Measurements from ENCODE around the gene SDC1. TPM values are rescaled to one million over a fixed set of nuclear protein-coding genes. Genes with fewer than 3 reads are reported as not detected.
A peak's percentile ranks its signal among the peaks of the same experiment; 100 is the strongest.
"Not testable (repeated sequence)": the region's sequence is repeated elsewhere in the genome, so short reads cannot be mapped to it uniquely, and the experiment has no call there.

Gene SDC1
- total RNA-seq, 2 donors from 2014 or later: 0.30 TPM; not detected in 1

DNA sequence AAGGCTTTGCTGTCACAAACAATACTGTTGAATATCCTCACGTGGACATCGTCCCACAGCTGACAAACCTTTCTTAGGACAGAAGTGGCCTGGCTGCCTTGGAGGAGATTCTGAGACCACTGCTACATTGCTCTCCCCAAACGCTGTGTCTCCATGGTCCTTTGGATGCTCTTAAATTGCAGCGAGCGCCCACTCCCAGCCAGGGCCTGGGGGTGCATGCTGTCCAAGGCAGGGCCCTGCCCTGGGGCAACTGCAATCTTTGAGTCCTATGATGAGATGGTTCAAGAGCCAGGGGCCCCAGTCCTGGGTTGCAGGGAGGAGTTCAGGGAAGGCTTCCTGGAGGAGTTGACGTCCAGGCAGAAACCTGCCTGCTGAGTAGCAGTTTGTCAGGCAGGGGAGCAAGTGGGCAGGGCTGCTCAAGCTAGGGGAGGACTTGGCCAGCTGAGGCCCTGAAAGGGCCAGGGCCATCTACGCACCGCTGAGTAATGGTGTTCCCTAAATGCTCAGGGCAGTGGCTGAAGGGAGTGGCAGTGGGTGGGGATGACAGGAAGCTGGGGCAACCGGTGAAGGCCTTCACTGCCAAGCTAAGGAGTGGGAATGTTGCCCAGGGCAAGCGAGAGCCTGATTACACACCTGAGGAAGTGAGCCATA is 10.8 kb upstream of the SDC1 start:
- H3K4me3 Mint-ChIP-seq: no peak overlapping the region
- H3K9me3 Mint-ChIP-seq: no peaks in the 10 kb centered on the region
- peaks cover 37% of the 10 kb centered on the region for H3K27me3 Mint-ChIP-seq
- ATAC-seq (replicated peaks): no peak
- no peak overlapping the region for H3K27ac Mint-ChIP-seq
- no peaks in the 10 kb centered on the region for H3K36me3 Mint-ChIP-seq (ENCODE audit: low read depth)
- H3K4me1 Mint-ChIP-seq: no peaks in the 10 kb centered on the region

DNA sequence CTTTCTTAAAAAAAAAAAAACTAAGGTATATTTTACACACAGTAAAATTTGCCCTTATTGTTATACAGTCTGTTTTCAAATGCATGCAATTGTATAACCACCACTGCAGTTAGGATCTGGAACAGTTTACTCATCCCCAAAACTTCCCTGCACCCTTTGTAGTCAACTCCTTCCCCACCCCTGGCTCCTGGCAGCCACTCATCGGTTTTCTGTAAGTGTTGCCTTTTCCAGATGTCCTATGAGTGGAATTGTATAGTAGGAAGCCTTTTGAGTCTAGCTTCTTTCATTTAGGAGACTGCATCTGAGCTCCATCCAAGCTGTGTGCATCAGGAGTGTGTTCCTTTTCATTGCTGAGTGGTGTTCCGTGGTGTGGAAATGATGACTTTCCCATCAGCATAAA is 9.7 kb upstream of the SDC1 start:
- H3K4me1 Mint-ChIP-seq; ATAC-seq (replicated peaks); H3K9me3 Mint-ChIP-seq: not testable (repeated sequence)

DNA sequence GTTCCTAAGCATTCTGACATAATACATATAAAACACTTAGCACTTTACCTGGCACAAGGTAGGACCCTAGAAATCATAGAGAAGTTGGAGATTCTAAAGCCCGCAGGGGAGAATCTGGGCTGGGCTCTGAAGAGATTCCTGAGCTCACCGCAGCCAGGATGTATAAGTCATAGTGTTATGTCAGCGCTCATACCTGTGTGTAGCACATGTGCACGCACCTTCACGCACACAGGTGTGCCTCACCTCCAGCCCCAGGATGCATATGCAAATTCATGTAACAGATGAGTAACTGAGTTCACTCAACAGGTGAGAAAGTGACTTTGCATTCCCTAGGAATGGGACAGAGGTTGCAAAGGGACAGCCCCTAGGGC is 7.9 kb upstream of the SDC1 start:
- H3K36me3 Mint-ChIP-seq (ENCODE audit: low read depth): no peaks in the 10 kb centered on the region
- peaks cover 39% of the 10 kb centered on the region for H3K27me3 Mint-ChIP-seq
- no peak for ATAC-seq (replicated peaks)
- H3K27ac Mint-ChIP-seq: no peak overlapping the region
- H3K4me1 Mint-ChIP-seq: no peaks in the 10 kb centered on the region
- H3K9me3 Mint-ChIP-seq: no peaks in the 10 kb centered on the region
- no peak overlapping the region for H3K4me3 Mint-ChIP-seq

More for the DNA sequence above, 9.7 kb upstream of the SDC1 start:
- H3K36me3 Mint-ChIP-seq (ENCODE audit: low read depth); H3K27ac Mint-ChIP-seq; H3K4me3 Mint-ChIP-seq: not testable (repeated sequence)
- peaks cover 40% of the 10 kb centered on the region for H3K27me3 Mint-ChIP-seq

DNA sequence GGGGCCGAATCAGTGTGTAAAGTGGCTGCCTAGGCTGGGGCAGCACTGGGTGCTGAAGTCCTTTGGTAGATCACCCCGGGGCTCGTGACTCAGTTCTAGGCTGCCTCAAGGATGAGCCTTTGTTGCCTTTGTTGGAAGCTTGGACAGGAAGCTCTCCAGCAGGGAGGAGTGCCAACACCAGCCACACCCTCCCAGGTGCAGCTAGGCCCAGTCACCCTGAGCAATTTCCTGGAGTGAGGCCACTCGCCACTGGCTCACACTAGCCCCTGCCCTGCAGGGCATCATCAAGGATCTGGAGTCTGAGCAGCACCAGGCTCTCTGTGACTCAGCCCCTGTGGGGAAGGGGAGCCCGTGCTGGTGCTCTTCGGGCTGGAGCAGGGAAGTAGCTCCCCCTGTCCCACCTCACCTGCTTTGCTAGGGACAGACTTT is 6.7 kb upstream of the SDC1 start:
- Mint-ChIP-seq H3K4me1 (no peaks in the 10 kb centered on the region), H3K36me3 (ENCODE audit: low read depth) (no peaks in the 10 kb centered on the region), H3K9me3 (no peaks in the 10 kb centered on the region), H3K27ac (no peak overlapping the region), H3K4me3 (no peak overlapping the region), H3K27me3 (peaks cover 35% of the 10 kb centered on the region)
- no peak for ATAC-seq (replicated peaks)

DNA sequence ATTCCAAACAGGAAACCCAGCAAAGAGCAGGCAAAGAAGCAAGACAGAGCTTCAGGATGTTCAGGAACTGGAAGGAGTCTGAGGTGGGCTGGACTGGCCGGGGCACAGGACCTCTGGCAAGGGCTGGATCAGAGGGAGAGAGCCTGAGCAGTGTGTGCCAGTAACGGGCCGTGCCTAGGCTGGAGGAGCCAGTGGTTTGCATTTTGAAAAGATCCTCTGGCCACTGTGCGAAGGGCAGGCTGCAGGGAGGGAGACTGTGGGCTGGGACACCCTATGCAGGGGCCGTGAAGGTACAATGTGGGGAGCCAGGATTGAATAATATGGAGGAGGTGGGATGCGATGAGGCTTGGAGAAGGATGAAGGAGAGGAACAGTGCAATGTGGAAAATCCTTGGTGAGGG is 6.2 kb upstream of the SDC1 start:
- Mint-ChIP-seq H3K4me1 (no peaks in the 10 kb centered on the region), H3K27me3 (peaks cover 32% of the 10 kb centered on the region), H3K4me3 (no peak overlapping the region), H3K36me3 (ENCODE audit: low read depth) (no peaks in the 10 kb centered on the region), H3K27ac (no peak overlapping the region), H3K9me3 (no peaks in the 10 kb centered on the region)
- no peak for ATAC-seq (replicated peaks)

DNA sequence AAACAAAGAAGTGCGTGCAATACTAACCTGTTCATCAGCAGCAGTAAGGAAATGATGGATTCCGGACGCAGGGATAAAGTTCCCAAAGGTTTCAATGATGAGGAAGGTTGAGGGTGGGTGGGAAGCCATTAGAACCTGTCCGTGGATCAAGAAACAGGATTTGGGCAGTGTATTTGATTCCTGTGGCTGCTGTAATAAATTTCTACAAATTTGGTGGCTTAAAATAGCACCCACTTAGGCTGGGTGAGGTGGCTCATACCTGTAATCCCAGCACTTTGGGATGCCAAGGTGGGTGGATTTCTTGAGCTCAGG is 5.1 kb upstream of the SDC1 start:
- Mint-ChIP-seq H3K36me3 (ENCODE audit: low read depth) (no peaks in the 10 kb centered on the region), H3K27me3 (peaks cover 32% of the 10 kb centered on the region), H3K27ac (no peak overlapping the region), H3K4me3 (no peak overlapping the region), H3K4me1 (no peaks in the 10 kb centered on the region), H3K9me3 (no peaks in the 10 kb centered on the region)
- ATAC-seq (replicated peaks): no peak

DNA sequence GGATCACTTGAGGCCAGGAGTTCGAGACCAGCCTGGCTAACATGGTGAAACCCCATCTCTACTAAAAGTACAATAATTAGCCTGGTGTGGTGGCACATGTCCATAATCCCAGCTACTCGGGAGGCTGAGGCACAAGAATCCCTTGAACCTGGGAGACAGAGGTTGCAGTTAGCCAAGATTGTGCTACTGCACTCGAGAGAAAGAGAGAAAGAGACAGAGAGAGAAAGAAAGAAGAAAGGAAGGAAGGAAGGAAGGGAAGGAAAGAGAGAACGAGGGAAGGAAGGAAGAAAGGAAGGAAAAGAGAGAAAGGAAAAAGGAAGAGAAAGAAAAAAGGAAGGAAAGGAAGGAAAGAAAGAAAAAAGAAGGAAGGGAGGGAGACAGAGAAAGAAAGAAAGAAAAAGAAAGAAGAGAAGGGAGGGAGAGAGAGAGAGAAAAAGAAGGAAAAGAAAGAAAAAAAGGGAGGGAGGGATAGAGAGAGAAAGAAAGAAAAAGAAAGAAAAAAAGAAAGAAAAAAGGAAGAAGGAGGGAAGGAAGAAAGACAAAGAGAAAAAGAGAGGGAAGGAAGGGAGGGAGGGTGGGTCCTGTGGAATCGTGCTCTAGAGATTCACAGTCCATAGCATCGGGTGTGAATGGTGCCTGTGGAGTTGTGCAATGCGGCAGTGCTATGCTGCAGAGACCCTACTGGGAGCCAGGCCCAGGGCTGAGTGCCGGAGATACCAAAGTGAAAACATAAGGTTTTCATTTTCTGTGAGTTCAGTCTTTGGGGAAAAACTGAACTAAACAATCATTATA is 4.6 kb upstream of the SDC1 start:
- Mint-ChIP-seq H3K4me1 (no peaks in the 10 kb centered on the region), H3K36me3 (ENCODE audit: low read depth) (no peaks in the 10 kb centered on the region), H3K27ac (no peak overlapping the region), H3K4me3 (no peak overlapping the region), H3K27me3 (peaks cover 32% of the 10 kb centered on the region), H3K9me3 (no peaks in the 10 kb centered on the region)
- no peak for ATAC-seq (replicated peaks)

DNA sequence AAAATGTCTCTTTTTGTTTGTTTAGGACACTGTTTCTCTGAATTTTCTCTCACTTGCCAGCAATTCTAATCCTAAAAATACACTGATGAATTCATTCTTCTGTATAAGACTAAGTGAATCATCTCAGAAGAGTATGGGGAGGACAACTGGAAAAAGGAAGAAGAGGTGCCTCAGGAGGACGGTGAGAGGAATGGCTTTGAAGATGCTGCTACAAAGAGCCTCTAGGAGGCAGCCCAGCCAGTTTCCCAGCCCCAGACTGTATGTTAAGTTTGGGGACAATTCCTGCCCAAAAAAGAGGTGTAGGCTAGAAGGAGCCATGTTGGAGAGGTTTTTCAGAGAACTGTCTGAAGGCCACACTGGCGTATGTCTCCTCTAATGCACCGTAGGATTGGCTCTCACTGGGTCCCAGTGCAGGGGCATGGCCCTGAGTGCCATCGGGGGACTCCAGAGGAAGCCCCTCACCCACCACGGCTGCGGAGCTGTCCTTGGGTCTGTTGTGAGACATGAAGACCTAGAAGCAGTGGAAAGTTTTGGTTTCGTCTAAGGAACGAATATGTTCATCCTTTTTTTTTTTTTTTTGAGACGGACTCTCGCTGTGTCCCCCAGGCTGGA is 3.1 kb upstream of the SDC1 start:
- Mint-ChIP-seq H3K4me3 (no peak overlapping the region), H3K4me1 (no peaks in the 10 kb centered on the region), H3K9me3 (no peaks in the 10 kb centered on the region), H3K27ac (no peak overlapping the region), H3K36me3 (ENCODE audit: low read depth) (no peaks in the 10 kb centered on the region), H3K27me3 (peaks cover 29% of the 10 kb centered on the region)
- no peak for ATAC-seq (replicated peaks)

DNA sequence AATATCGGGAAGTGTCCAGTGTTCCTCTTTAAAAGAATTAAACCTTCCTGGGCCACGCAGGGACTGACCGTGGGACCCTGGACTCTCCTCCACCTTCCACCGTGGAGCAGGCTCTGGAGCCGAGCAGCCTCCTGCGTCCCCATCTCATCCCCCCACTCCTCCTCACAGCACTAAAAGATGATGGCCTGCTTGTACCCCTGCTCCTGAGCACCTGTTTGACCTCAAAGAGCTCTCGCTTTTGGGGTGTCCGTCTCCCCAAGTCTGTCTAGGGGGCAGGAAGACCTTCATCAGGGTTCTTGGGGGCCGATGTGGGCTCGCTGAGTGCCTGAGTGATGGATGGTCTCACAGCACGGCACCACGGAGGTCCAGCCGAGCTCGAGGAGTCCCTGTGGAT is 1.2 kb upstream of the SDC1 start:
- ATAC-seq (replicated peaks): no peak
- peak overlapping the region; percentile 51 for H3K4me3 Mint-ChIP-seq
- H3K36me3 Mint-ChIP-seq (ENCODE audit: low read depth): no peaks in the 10 kb centered on the region
- H3K27me3 Mint-ChIP-seq: peaks cover 32% of the 10 kb centered on the region
- H3K9me3 Mint-ChIP-seq: no peaks in the 10 kb centered on the region
- H3K27ac Mint-ChIP-seq: no peak overlapping the region
- no peaks in the 10 kb centered on the region for H3K4me1 Mint-ChIP-seq

DNA sequence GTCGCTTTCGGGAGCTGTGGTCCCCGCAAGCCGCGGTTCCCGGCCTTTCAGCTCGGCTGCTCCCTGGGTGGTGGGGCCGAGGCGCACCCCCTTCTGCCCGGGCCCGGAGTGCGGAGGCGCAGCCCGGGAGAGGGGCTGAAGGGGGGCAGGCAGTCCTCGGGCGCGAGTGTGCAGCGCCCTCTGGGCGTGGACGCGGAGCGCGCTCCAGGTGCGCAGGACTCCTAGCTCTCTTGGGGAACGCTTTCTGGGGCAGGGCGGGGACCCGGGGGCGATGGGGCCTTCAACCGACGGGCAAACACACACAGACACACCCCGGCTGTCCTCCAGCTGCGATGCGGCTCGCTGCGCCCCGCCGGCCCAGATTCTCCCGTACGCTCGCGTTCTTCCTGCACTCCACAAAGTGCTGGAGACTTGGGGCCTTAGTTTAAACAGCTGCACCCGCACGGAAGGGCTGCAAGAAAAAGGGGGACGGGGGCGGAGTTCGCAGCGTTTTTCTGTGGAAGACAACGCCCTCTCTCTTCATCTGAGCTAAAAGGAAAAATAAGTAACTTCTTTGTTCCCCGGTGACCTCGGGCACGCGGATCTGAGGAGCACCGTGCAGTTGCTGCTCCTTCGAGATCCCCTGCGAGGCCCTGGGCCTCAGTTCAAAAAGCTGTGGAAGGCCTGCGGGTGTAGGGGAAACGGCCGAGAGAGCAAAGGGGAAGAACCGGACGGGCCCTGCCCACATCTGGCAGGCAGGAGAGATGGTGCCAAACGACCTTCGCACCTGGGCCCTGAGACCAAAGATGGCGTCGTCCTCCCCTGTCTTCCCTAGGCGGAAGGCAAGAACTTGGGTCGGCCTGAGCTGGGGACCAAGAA is 593 bp upstream of the SDC1 start:
- H3K9me3 Mint-ChIP-seq: no peaks in the 10 kb centered on the region
- peaks cover 28% of the 10 kb centered on the region for H3K27me3 Mint-ChIP-seq
- no peaks in the 10 kb centered on the region for H3K36me3 Mint-ChIP-seq (ENCODE audit: low read depth)
- H3K27ac Mint-ChIP-seq: no peak overlapping the region
- no peaks in the 10 kb centered on the region for H3K4me1 Mint-ChIP-seq
- H3K4me3 Mint-ChIP-seq: peak overlapping the region; percentile 51
- peak; percentile 62 for ATAC-seq (replicated peaks)

DNA sequence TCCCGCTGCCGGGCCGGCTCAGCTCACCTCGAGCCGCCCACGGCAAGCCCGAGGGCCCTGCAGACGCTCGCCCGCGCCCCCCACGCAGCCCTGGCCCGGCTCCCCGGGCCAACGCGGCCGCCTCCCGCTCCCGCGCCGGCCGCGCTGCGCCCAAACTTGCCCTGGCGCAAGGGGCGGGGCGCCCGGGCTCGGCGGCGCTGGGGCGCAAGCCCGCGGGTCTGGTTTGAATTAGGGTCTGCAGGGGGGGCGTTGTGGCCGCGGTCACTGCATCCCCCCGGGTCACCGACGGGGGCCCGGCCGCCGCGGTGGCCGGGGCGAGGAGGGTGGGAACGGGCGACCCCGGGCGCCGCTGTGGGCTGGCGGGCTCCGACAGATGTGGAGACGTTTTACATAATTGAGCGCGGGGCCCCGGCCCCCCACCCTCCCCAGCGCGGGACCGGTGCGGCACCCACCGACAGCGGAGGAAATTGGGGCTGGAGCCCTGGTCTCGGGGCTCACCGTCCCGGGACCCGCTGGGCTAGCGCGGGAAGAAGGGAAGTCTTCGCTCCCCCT is 690 bp downstream of the SDC1 start:
- ATAC-seq (replicated peaks): peak; percentile 11
- Mint-ChIP-seq H3K36me3 (ENCODE audit: low read depth) (no peaks in the 10 kb centered on the region), H3K4me3 (no peak overlapping the region), H3K9me3 (no peaks in the 10 kb centered on the region), H3K4me1 (no peaks in the 10 kb centered on the region), H3K27ac (no peak overlapping the region), H3K27me3 (peaks cover 29% of the 10 kb centered on the region)

DNA sequence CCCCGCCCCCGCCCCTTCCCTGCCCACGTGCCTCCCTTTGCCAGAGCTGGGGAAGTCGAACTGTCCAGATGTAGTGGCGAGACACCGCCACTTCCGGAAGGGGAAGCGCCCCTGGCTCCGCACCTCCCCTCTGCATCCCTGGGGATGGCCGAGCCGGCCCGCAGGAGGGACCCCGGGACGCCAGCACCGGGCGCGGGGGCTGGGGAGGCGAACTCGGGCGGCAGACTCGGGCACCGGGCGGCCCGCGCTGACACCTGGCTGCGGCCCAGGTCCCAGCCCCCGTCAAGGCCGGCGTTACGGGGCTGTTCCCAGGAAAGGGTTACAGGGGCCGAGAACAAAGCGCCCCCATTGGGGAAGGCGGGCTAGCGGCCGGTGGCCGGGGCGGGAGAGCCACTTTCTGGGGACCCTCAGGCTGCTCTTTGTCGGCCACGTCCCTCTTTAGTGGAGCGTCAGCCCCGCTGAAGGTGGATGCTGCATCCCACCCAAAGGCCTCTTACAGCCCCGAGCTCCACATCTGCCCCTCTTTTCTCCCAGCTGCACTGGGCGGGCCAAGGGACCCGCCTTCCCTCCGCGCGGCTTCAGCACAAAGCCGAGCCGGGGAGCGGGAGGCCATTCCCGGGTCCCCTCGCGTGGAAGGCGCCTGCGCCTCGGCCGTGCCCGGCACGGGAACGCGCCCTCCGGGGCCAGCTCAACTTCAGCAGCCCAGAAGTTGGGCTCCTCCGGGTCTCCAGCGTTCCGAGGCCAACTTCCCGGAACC is 1.3 kb downstream of the SDC1 start:
- Mint-ChIP-seq H3K4me1 (no peaks in the 10 kb centered on the region), H3K4me3 (peak overlapping the region; percentile 22), H3K36me3 (ENCODE audit: low read depth) (no peaks in the 10 kb centered on the region), H3K9me3 (no peaks in the 10 kb centered on the region), H3K27ac (no peak overlapping the region), H3K27me3 (peaks cover 27% of the 10 kb centered on the region)
- ATAC-seq (replicated peaks): peak; percentile 5

DNA sequence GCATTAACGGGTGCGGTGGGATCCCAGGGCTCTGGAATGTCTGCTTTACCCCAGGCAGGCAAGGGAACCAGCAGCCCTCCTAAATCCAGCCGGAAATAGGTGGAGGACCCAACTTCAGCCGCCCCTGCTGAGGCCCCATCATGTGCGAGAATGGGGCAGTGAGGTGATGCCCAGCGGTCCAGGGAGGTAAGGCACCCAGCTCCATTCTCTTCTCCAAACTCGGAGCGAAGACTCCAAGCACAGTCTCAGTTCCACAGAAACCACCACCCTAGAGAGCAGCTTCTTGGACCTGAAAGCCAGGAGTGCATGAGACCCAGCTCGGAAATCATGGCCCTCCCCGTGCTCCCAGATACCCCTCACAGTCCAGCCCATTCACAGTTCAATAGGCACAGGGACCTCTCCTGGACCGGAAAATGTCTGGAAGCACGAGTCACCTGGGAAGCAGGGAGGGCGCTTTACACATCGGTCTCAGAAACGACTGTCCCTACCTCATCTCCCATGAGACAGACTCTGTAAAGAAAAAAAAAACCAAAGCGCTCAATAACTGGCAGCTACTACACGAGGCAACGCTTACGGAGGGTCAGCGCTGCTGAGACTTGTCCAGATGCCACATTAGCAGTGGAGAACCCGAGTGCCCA is 2.0 kb downstream of the SDC1 start:
- Mint-ChIP-seq H3K36me3 (ENCODE audit: low read depth) (no peaks in the 10 kb centered on the region), H3K27ac (no peak overlapping the region), H3K4me3 (peak overlapping the region; percentile 22), H3K27me3 (peaks cover 30% of the 10 kb centered on the region), H3K9me3 (no peaks in the 10 kb centered on the region), H3K4me1 (no peaks in the 10 kb centered on the region)
- ATAC-seq (replicated peaks): no peak
